GM21717 (cell line): ENCODE measurements around the gene OR7E24.
"Not testable (repeated sequence)": the region's sequence is repeated elsewhere in the genome, so short reads cannot be mapped to it uniquely, and the experiment has no call there.

ENCODE experiments used
- ATAC-seq: cut with Tn5 transposase; IDR thresholded peaks from one replicate; pipeline ENCODE4 v1.9.1; 2021; ENCODE audit warnings: mild to moderate bottlenecking, moderate library complexity; ENCODE audit not compliant: unreplicated experiment

The OR7E24 gene

DNA sequence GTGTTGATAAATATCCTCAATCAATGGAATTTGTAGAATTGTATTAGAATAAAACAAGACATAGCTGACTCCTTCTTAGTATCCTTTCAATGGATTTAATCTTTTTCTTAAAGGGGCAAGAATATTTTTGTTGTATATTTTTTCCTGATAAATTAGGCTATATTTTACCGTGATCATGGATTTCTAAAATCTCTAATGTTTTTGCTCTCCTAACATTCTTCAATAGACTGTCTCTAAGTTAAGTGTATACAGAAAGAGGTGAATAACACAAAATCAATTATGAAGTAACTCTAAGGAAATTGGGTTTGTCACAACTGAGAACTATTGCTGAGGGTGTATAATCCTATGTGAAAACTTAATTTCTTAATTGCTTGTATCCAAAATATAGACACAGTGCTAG lies at the start of gene OR7E24:
TSS of gene OR7E24 (plus strand) at position 301 of the 400 bp plus-strand sequence. CDS start 114 bp downstream, outside the sequence.
- no peak for ATAC-seq

DNA sequence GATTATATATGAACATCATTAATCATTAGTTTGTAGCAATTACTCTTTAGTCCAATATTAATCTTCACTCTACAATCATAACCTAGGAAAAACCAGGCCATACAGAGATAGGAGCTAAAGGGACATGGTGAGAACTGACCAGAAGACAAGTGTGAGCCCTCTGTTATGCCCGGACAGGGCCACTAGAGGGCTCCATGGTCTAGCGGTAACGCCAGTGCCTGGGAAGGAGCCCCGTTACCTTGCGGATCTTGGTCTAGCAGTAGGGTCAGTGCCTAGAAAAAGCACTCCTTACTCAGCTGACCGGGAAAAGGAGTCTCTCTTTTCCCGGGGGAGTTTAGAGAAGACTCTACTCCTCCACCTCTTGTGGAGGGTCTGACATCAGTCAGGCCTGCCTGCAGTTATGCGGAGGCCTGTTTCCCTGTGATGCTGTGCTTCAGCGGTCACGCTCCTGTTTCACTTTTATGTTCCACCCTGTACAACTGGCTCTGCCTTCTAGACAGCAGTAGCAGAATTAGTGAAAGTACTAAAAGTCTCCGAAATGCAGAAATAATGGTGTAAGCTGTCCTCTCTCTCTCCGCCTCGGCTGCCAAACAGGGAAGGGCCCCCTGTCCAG lies 45.1 kb upstream of the OR7E24 start:
- ATAC-seq: no peak

DNA sequence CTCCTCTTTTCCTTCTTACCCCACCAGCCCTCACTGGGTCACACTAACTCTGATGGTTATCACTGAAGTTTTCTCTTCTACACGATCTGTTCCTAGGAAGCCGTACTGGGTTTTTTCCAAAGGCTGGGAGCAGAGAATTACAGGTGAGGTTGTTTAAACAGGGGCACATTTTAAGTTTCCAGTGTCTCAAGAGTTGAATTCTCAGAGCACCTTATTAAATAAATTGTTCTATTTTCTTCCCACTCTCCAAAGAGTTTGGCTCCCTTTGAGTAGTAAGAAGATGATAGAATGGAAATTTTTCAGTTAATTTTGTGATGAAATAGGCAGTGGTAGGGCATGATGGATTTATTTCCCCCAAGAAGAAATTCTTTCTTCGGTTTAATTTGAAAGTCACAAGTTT lies 31.2 kb upstream of the OR7E24 start, which contains the start of gene OR7D4:
TSS of gene OR7D4 (minus strand) at position 101 of the 400 bp plus-strand sequence. CDS start 4,752 bp downstream, outside the sequence.
- ATAC-seq: no peak

DNA sequence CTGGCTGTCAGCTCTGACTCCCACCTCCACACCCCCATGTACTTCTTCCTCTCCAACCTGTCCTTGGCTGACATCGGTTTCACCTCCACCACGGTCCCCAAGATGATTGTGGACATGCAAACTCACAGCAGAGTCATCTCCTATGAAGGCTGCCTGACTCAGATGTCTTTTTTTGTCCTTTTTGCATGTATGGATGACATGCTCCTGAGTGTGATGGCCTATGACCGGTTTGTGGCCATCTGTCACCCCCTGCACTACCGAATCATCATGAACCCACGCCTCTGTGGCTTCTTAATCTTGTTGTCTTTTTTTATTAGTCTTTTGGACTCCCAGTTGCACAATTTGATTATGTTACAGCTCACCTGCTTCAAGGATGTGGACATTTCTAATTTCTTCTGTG lies 506 bp downstream of the OR7E24 start:
- no peak for ATAC-seq

DNA sequence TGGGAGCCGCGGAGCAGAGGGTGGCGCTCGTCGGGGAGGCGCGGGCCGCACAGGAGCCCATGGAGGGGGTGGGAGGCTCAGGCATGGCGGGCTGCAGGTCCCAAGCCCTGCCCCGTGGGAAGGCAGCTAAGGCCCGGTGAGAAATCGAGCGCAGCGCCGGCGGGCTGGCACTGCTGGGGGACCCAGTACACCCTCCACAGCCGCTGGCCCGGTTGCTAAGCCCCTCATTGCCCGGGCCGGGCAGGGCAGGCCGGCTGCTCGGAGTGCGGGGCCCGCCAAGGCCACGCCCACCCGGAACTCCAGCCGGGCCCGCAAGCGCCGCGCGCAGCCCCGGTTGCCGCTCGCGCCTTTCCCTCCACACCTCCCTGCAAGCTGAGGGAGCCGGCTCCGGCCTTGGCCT lies 32.8 kb downstream of the OR7E24 start:
- ATAC-seq: not testable (repeated sequence)

DNA sequence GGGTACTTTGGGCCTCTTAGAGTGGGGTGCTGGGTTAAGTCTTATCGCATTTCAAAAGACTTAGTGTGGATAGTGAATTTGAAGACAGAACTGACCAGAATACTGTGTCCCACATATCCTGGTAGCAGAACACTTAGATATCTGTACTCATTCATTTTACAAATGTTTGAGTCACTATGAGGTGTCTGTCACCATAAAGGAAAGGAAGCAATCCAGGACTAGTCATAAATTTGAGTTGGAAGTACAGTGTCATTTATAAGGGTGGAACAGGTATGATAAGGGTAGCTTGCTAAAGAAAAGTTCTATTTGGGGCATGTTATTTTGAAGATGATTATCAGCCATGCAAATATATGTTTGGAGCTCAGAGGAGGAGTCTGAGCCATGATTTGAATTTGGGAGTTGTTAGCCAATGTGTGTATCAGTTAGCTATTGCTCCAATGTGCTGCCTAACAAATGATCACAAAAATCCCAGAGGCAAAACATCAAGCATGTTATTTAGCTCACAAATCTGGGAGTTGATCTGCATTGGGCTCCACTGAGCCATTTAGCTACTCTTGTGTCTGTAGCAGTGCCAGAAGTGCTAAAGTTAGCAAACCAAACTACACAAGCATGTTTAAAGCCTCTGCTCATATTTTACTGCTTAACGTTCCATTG lies 38.6 kb downstream of the OR7E24 start:
- no peak for ATAC-seq

DNA sequence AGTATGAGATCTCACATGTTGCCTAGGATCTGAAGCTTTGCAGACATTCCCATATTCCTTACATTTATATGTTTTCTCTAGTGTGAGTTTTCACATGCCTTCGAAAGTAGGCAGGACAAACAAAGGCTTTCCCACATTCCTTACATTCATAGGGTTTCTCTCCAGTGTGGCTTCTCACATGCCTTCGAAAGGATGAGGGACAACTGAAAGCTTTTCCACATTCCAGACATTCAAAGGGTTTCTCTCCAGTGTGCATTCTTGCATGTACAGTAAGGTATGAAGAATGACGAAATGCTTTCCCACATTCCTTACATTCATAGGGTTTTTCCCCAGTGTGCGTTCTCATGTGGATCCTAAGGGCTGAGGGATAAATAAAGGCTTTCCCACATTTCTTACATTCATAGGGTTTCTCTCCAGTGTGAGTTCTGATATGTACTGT lies 44.7 kb downstream of the OR7E24 start:
- ATAC-seq: no peak

DNA sequence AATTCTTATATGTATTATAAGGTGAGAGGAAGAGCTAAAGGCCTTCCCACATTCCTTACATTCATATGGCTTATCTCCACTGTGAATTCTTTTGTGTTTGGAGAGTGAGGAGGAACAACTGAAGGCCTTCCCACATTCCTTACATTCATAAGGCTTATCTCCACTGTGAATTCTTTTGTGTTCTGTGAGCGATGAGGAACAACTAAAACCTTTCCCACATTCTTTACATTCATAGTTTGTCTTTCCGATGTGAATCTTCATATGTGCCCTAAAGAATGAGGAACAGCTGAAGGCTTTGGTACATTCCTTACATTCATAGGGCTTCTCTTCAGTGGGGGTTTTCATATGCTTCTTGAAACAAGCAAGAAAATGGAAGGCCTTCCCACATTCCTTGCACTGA lies 45.6 kb downstream of the OR7E24 start:
- ATAC-seq: no peak
